Natural killer cell (primary cell): ENCODE results near the gene MPPED1. TPM values are rescaled to one million over a fixed set of nuclear protein-coding genes. Genes with fewer than 3 reads are reported as not detected.

ENCODE experiments used
- ATAC-seq, 3 donors: fragments of 150-1000 bp in 2 of 3; fragments of 200-7000 bp in 1 of 3; cut with Tn5 transposase; 1 replicate in 1 of 3; 2 replicates in 2 of 3; pipeline ENCODE4 v1.10.0; 2021; ENCODE audit warnings: mild to moderate bottlenecking in 2 of 3, moderate library complexity in 2 of 3
- DNase-seq, 2 donors: peaks; one replicate each; pipeline versions ENCODE4 v3.0.0 to v3.0.0-alpha.2; 2013 to 2021; ENCODE audit warnings: mixed read lengths in 1 of 2
- H3K27ac ChIP-seq: one replicate; pipeline ENCODE4 v1.5.1; 2013; ENCODE audit warnings: mild to moderate bottlenecking, low read length
- H3K27me3 ChIP-seq: one replicate; pipeline ENCODE4 v1.6.1; 2013; ENCODE audit warnings: low read length; ENCODE audit not compliant: control insufficient read depth, insufficient read depth
- H3K36me3 ChIP-seq: one replicate; pipeline ENCODE4 v1.6.1; 2013; ENCODE audit warnings: low read length; ENCODE audit not compliant: control insufficient read depth, insufficient read depth
- H3K4me1 ChIP-seq: one replicate; pipeline ENCODE4 v1.6.1; 2013; ENCODE audit warnings: low read length; ENCODE audit not compliant: control insufficient read depth, insufficient read depth
- H3K4me3 ChIP-seq: one replicate; pipeline ENCODE4 v1.5.1; 2013; ENCODE audit warnings: low read length
- H3K9me3 ChIP-seq: one replicate; pipeline ENCODE4 v1.6.1; 2013; ENCODE audit warnings: low read length; ENCODE audit not compliant: control insufficient read depth, insufficient read depth
- H3K27ac Mint-ChIP-seq, 2 donors: one replicate each; pipeline ENCODE4 v1.8.0; 2022; ENCODE audit warnings: mild to moderate bottlenecking in 2 of 2, mixed read lengths in 2 of 2, moderate library complexity in 1 of 2
- H3K27me3 Mint-ChIP-seq, 2 donors: one replicate each; pipeline ENCODE4 v1.8.0; 2022; ENCODE audit warnings: low read depth in 2 of 2, mixed read lengths in 2 of 2
- H3K36me3 Mint-ChIP-seq: one replicate; pipeline ENCODE4 v1.8.0; 2022; ENCODE audit warnings: mixed read lengths
- H3K4me1 Mint-ChIP-seq, 2 donors: one replicate each; pipeline ENCODE4 v1.8.0; 2022; ENCODE audit warnings: mixed read lengths in 2 of 2
- H3K4me3 Mint-ChIP-seq: one replicate; pipeline ENCODE4 v1.8.0; 2022; ENCODE audit warnings: mild to moderate bottlenecking, moderate library complexity, mixed read lengths
- H3K9me3 Mint-ChIP-seq, 2 donors: one replicate each; pipeline ENCODE4 v1.8.0; 2022; ENCODE audit warnings: mixed read lengths in 2 of 2
- CTCF ChIP-seq: fragments of 200-600 bp; IDR thresholded peaks from one replicate; pipeline ENCODE4 v1.8.0; 2022; ENCODE audit warnings: antibody characterized with exemption
- WGBS: methylation state at CpG from one replicate; pipeline ENCODE4 v1.1.7; 2013; ENCODE audit warnings: missing lambda C conversion rate; ENCODE audit not compliant: insufficient coverage; 5-methylcytosine and 5-hydroxymethylcytosine counted together
- intact Hi-C: fragments of 100-400 bp; cut with micrococcal nuclease; formaldehyde crosslinking; loops from one replicate; pipeline ENCODE4 v1.14.2; 2022
- total RNA-seq, 4 donors: library from RNA; stranded (reverse); fragments of 120-200 nt in 1 of 4; gene quantifications; one replicate each; pipeline versions ENCODE4 v1.2.3 to v1.2.4, GENCODE V29; 2013 to 2022

Gene MPPED1
- total RNA-seq, 3 donors from 2014 or later (not counting 1 experiment from before 2014, with no cell fraction given), result not detected

GRCh38 chr22:43396321-43396933 lies 15.4 kb upstream of the MPPED1 start:
- TF ChIP-seq CTCF, result no peak
- H3K9me3 Mint-ChIP-seq, result no peaks in the 10 kb centered on the region
- H3K4me1 Mint-ChIP-seq, result no peaks in the 10 kb centered on the region
- H3K4me1 ChIP-seq, result no peaks in the 10 kb centered on the region
- DNase-seq, result no peak
- H3K27ac Mint-ChIP-seq, result no peak overlapping the region
- no peaks in the 10 kb centered on the region for H3K9me3 ChIP-seq
- no peaks in the 10 kb centered on the region for H3K27me3 ChIP-seq
- H3K36me3 Mint-ChIP-seq, result no peaks in the 10 kb centered on the region
- H3K36me3 ChIP-seq, result no peaks in the 10 kb centered on the region
- no peak overlapping the region for H3K27ac ChIP-seq
- H3K27me3 Mint-ChIP-seq, result peaks cover 12 to 26% of the 10 kb centered on the region in 2 donors
- no peak overlapping the region for H3K4me3 ChIP-seq
- ATAC-seq, result no peak
- 79% methylated on average over 17 of the region's 17 CpGs for WGBS
- H3K4me3 Mint-ChIP-seq, result no peak overlapping the region
- intact Hi-C loops, result no loop called here

GRCh38 chr22:43396934-43397457 lies 14.8 kb upstream of the MPPED1 start:
- H3K36me3 ChIP-seq, result no peaks in the 10 kb centered on the region
- H3K4me1 ChIP-seq, result no peaks in the 10 kb centered on the region
- intact Hi-C loops, result no loop called here
- H3K27ac ChIP-seq, result no peak overlapping the region
- no peak overlapping the region for H3K4me3 ChIP-seq
- Mint-ChIP-seq H3K27ac (no peak overlapping the region), H3K9me3 (no peaks in the 10 kb centered on the region), H3K27me3 (peaks cover 12 to 26% of the 10 kb centered on the region in 2 donors), H3K4me1 (no peaks in the 10 kb centered on the region), H3K36me3 (no peaks in the 10 kb centered on the region), H3K4me3 (no peak overlapping the region)
- TF ChIP-seq CTCF, result no peak
- 59% methylated on average over 23 of the region's 23 CpGs for WGBS
- no peaks in the 10 kb centered on the region for H3K27me3 ChIP-seq
- no peak for DNase-seq
- no peak for ATAC-seq
- no peaks in the 10 kb centered on the region for H3K9me3 ChIP-seq

- no peak for DNase-seq
- peaks cover 12 to 24% of the 10 kb centered on the region in 2 donors for H3K27me3 Mint-ChIP-seq
- H3K9me3 Mint-ChIP-seq, result no peaks in the 10 kb centered on the region
- Histone ChIP-seq H3K9me3 (no peaks in the 10 kb centered on the region), H3K4me3 (no peak overlapping the region), H3K27ac (no peak overlapping the region), H3K27me3 (no peaks in the 10 kb centered on the region), H3K36me3 (no peaks in the 10 kb centered on the region), H3K4me1 (no peaks in the 10 kb centered on the region)
- ATAC-seq, result no peak
- H3K27ac Mint-ChIP-seq, result no peak overlapping the region
- WGBS, result 75% methylated on average over 7 of the region's 7 CpGs
- TF ChIP-seq CTCF, result no peak
- H3K36me3 Mint-ChIP-seq, result no peaks in the 10 kb centered on the region
- no peak overlapping the region for H3K4me3 Mint-ChIP-seq
- intact Hi-C loops, result no loop called here
- no peaks in the 10 kb centered on the region for H3K4me1 Mint-ChIP-seq
Measured at GRCh38 chr22:43397766-43398165, 14.0 kb upstream of the MPPED1 start.

GRCh38 chr22:43398246-43398645 lies 13.6 kb upstream of the MPPED1 start:
- H3K4me3 ChIP-seq, result no peak overlapping the region
- WGBS, result 80% methylated on average over 5 of the region's 5 CpGs
- Mint-ChIP-seq H3K4me3 (no peak overlapping the region), H3K27me3 (peaks cover 12 to 25% of the 10 kb centered on the region in 2 donors), H3K27ac (no peak overlapping the region), H3K36me3 (no peaks in the 10 kb centered on the region), H3K4me1 (no peaks in the 10 kb centered on the region), H3K9me3 (no peaks in the 10 kb centered on the region)
- TF ChIP-seq CTCF, result no peak
- DNase-seq, result no peak
- no peak for ATAC-seq
- H3K27ac ChIP-seq, result no peak overlapping the region
- intact Hi-C loops, result no loop called here
- no peaks in the 10 kb centered on the region for H3K9me3 ChIP-seq
- no peaks in the 10 kb centered on the region for H3K27me3 ChIP-seq
- no peaks in the 10 kb centered on the region for H3K36me3 ChIP-seq
- no peaks in the 10 kb centered on the region for H3K4me1 ChIP-seq
